Mucosa of stomach (tissue), 1 donor: ENCODE results near the gene PCDHGB7.
"Not testable (repeated sequence)": the region's sequence is repeated elsewhere in the genome, so short reads cannot be mapped to it uniquely, and the experiment has no call there.

ENCODE experiments used
- H3K27me3 ChIP-seq: one replicate; pipeline ENCODE4 v1.7.0; 2013; ENCODE audit warnings: mild to moderate bottlenecking, low read length; ENCODE audit not compliant: control insufficient read depth, insufficient read depth
- H3K36me3 ChIP-seq: one replicate; pipeline ENCODE4 v1.7.0; 2013; ENCODE audit warnings: low read length; ENCODE audit not compliant: control insufficient read depth, insufficient read depth
- H3K4me1 ChIP-seq: one replicate; pipeline ENCODE4 v1.7.0; 2013; ENCODE audit warnings: mild to moderate bottlenecking, low read length; ENCODE audit not compliant: control insufficient read depth, insufficient read depth
- H3K4me3 ChIP-seq: one replicate; pipeline ENCODE4 v1.7.0; 2013; ENCODE audit warnings: low read length
- H3K9ac ChIP-seq: one replicate; pipeline ENCODE4 v1.7.0; 2013; ENCODE audit warnings: mild to moderate bottlenecking, low read length, moderate library complexity
- H3K9me3 ChIP-seq: one replicate; pipeline ENCODE4 v1.7.0; 2013; ENCODE audit warnings: mild to moderate bottlenecking, low read length, moderate library complexity; ENCODE audit not compliant: control insufficient read depth
- donor health status: Pancreatic carcinoma.

The PCDHGB7 gene

GRCh38 chr5:141417494-141418172 lies at the start of gene PCDHGB7:
PCDHGB7 (plus strand) TSS chr5:141417677; CDS start chr5:141417860, 183 bp downstream.
- Histone ChIP-seq H3K27me3 (peaks cover 11% of the 10 kb centered on the region), H3K9me3 (peaks cover 61% of the 10 kb centered on the region), H3K4me3 (peak within 1 kb of the TSS; percentile 10)
- H3K9ac ChIP-seq, H3K36me3 ChIP-seq, H3K4me1 ChIP-seq: not testable (repeated sequence)

- Histone ChIP-seq H3K4me3 (no peak within 1 kb of the TSS), H3K9me3 (peaks cover 25% of the 10 kb centered on the region)
Measured at GRCh38 chr5:141369994-141370848, 47.3 kb upstream of the PCDHGB7 start, which contains the start of gene PCDHGB3. PCDHGB3 (plus strand) TSS chr5:141370242; CDS start chr5:141370395, 153 bp downstream.

DNA sequence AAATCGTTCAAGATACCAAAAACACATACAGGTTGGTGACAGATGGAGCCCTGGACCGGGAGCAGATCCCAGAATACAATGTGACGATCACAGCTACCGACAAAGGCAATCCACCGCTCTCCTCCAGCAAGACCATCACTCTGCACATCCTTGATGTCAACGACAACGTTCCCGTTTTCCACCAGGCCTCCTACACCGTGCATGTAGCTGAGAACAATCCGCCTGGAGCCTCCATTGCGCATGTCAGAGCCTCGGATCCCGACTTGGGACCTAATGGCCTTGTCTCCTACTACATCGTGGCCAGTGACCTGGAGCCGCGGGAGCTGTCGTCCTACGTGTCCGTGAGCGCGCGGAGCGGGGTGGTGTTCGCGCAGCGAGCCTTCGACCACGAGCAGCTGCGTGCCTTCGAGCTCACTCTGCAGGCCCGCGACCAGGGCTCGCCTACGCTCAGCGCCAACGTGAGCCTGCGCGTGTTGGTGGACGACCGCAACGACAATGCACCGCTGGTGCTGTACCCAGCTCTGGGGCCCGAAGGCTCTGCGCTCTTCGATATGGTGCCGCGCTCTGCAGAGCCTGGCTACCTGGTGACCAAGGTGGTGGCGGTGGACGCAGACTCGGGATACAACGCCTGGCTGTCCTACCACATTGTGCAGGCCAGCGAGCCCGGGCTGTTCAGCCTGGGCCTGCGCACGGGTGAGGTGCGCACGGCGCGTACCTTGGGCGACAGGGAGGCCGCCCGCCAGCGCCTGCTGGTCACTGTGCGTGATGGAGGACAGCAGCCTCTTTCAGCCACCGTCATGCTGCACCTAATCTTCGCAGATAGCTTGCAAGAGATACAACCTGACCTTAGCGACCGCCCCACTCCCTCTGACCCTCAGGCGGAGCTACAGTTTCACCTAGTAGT lies 45.7 kb upstream of the PCDHGB7 start:
- Histone ChIP-seq H3K36me3 (no peaks in the 10 kb centered on the region), H3K9me3 (peaks cover 18% of the 10 kb centered on the region), H3K27me3 (peaks cover 24% of the 10 kb centered on the region), H3K4me1 (no peaks in the 10 kb centered on the region), H3K9ac (no peak overlapping the region), H3K4me3 (no peak overlapping the region)

More at GRCh38 chr5:141369994-141370848, 47.3 kb upstream of the PCDHGB7 start, which contains the start of gene PCDHGB3:
- H3K9ac ChIP-seq = no peak within 1 kb of the TSS
- H3K27me3 ChIP-seq = peaks cover 37% of the 10 kb centered on the region
- H3K36me3 ChIP-seq = no peaks in the 10 kb centered on the region
- no peaks in the 10 kb centered on the region for H3K4me1 ChIP-seq

DNA sequence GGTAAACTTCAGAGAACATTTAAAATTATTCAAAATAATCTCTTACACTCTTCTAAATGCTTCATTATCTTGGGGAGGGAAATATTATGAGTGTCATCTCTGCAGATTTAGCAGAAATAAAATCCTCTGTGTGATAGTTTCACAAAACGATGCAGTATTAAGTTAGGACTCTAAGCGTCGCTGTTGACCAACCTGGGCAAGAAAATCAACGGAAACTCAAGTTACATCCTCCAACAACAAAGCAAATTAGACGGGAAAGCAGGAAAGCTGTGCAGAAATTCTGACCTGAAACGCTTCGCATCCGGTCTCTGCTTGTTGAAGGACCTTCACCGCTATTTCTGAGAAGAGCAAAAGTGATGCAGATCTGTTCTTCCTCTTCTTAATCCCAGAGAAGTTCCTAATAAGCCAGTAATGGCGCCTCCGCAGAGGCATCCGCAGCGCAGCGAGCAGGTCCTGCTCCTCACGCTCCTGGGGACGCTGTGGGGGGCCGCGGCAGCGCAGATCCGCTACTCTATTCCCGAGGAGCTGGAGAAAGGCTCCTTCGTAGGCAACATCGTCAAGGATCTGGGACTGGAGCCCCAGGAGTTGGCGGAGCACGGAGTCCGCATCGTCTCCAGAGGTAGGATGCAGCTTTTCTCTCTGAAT lies 43.7 kb upstream of the PCDHGB7 start, which contains the start of gene PCDHGA6:
Gene PCDHGA6 (plus strand): TSS at position 219 of the 645 bp plus-strand sequence. CDS start 193 bp downstream, at position 412.
- Histone ChIP-seq H3K36me3 (no peaks in the 10 kb centered on the region), H3K4me1 (no peaks in the 10 kb centered on the region), H3K9ac (no peak within 1 kb of the TSS), H3K9me3 (peaks cover 18% of the 10 kb centered on the region), H3K4me3 (no peak within 1 kb of the TSS), H3K27me3 (peaks cover 24% of the 10 kb centered on the region)

GRCh38 chr5:141374627-141375026 lies 42.9 kb upstream of the PCDHGB7 start:
- Histone ChIP-seq H3K36me3 (no peaks in the 10 kb centered on the region), H3K4me1 (no peaks in the 10 kb centered on the region), H3K9me3 (peaks cover 18% of the 10 kb centered on the region), H3K4me3 (no peak overlapping the region), H3K9ac (no peak overlapping the region), H3K27me3 (peaks cover 24% of the 10 kb centered on the region)

- not testable (repeated sequence) for H3K36me3 ChIP-seq, H3K4me3 ChIP-seq, H3K9ac ChIP-seq, H3K4me1 ChIP-seq
- H3K9me3 ChIP-seq = peaks cover 18% of the 10 kb centered on the region
- H3K27me3 ChIP-seq = peaks cover 17% of the 10 kb centered on the region
Measured at GRCh38 chr5:141375444-141376155, 41.9 kb upstream of the PCDHGB7 start.

DNA sequence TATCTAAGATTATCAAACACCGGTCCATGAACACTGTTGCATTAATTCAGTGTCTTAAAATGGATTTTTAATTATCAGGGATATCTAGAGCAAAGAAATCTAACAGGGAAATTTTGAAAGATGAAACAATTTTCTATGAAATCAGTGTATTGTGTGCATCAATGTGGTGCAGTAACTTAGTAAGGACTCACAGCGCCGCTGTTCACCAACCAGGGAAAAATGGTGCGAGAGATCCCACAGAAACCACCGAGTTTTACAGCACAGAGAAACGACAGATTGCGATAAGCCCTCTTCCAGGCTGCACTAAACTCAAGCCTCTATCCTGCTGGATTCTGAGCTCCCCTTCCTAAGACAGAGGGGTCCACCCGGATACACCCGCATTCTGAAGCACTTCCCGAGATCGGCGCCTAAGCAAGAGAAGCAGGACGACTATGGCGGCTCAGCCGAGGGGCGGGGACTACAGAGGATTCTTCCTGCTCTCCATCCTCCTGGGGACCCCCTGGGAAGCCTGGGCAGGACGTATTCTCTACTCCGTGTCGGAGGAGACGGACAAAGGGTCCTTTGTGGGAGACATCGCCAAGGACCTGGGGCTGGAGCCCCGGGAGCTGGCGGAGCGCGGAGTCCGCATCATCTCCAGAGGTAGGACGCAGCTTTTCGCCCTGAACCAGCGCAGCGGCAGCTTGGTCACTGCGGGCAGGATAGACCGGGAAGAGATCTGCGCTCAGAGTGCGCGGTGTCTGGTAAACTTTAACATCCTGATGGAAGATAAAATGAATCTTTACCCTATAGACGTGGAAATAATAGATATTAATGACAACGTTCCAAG lies 34.8 kb upstream of the PCDHGB7 start, which contains the start of gene PCDHGA7:
Gene PCDHGA7 (plus strand): TSS at position 274 of the 826 bp plus-strand sequence. CDS start 158 bp downstream, at position 432.
- no peaks in the 10 kb centered on the region for H3K36me3 ChIP-seq
- no peaks in the 10 kb centered on the region for H3K4me1 ChIP-seq
- peaks cover 15% of the 10 kb centered on the region for H3K9me3 ChIP-seq
- peak within 1 kb of the TSS; percentile 41 for H3K4me3 ChIP-seq
- peaks cover 15% of the 10 kb centered on the region for H3K27me3 ChIP-seq
- no peak within 1 kb of the TSS for H3K9ac ChIP-seq

GRCh38 chr5:141383345-141383744 lies 34.1 kb upstream of the PCDHGB7 start:
- no peak overlapping the region for H3K4me3 ChIP-seq
- H3K27me3 ChIP-seq = peaks cover 17% of the 10 kb centered on the region
- no peaks in the 10 kb centered on the region for H3K36me3 ChIP-seq
- H3K4me1 ChIP-seq = no peaks in the 10 kb centered on the region
- H3K9me3 ChIP-seq = peaks cover 17% of the 10 kb centered on the region
- H3K9ac ChIP-seq = no peak overlapping the region

GRCh38 chr5:141384471-141385267 lies 32.8 kb upstream of the PCDHGB7 start:
- Histone ChIP-seq H3K4me3 (no peak overlapping the region), H3K4me1 (no peaks in the 10 kb centered on the region), H3K36me3 (no peaks in the 10 kb centered on the region), H3K9me3 (peaks cover 23% of the 10 kb centered on the region), H3K27me3 (peaks cover 28% of the 10 kb centered on the region), H3K9ac (no peak overlapping the region)
